Fibroblast of skin of abdomen (primary cell): ENCODE data around the gene BTK.

Experiments
- DNase-seq: peaks from one replicate; pipeline ENCODE4 v3.0.0-alpha.2; 2013

Gene BTK

DNA sequence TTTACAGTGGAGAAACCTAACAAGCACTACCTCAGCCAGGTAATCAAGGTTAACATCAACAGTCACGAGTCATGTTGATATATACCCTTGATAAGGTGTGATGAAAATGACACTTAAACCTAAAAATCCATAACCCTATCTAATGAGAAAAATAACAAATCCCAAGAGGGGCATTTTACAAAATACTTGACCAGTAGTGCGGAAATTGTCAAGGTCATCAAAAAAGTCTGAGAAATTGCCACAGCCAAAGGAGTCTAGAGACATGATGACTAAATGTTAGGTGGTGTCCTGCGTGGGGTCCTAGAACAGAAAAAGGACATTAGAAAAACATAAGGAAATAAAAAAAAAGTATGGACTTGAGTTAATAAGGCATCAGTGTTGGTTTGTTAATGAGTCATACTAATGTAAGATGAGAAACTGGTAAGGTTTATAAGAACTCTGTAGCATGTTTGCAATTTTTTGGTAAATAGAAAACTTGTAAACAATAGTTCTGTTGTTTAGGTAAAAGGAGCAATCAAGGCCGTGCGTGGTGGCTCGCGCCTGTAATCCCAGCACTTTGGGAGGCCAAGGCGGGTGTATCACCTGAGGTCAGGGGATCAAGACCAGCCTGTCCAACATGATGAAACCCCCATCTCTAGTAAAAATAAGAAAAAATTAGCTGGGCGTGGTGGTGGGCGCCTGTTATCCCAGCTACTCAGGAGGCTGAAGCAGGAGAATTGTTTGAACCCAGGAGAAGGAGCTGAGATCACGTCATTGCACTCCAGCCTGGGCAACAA, 7.7 kb upstream of the BTK start:
- DNase-seq = no peak

DNA sequence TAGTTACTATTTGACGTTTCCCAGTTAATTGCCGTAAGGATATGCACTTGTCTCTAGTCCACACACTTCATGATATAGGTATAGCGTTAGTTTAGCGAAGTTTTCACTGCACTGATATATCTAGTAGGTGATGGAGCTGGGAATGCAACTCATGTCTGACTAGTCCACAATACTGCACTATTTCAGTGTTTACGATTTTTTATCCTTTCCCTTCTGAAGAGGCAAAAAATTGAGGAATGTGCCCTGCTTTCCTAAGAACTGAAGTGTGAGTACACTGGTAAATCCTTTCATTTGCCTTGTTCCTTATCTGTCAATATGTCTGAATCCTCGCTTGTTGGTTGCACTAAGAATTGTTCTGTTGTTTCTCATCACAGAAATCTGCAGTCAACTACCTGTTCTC, 5.8 kb upstream of the BTK start:
- DNase-seq = no peak

DNA sequence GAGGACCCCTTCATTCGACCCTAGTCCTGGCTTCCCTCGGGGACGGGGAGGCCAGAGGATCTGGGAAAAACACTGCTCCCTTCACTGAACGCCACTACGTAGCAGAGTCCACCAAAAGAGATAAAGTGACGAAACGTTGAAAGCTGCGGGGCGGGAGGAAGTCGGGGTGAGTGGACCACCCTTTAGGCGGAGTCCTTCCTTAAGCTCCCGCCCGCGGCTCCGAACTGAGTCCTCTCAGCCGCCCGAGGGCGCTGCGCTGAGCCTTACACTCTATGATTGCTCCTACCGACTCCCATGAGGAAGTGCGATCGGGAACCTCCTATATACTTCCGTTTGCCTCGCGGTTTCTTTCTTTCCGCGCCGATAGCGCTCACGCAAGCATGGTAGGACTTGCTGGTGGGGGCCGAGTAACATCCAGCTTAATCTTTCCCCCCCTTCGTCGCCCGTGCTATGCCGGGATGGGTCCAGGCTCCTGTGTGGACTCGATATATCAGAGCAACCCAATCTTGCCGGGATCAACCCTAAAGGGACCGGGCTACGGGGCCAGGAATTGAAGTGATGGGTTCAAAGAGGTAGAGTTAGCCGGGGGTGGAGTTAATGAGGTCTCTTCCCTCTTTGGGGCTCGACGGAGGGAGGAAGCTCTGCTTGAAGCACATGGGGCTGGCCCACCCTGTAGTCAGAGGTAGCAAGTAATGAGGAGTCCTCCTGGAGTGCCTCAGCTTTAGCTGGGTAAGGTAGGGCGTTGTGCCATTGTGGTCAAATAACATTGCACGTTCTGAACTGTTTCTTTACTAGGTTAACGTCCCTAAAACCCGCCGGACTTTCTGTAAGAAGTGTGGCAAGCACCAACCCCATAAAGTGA, 4.9 kb upstream of the BTK start, which contains the start of gene RPL36A:
Gene RPL36A, plus strand, starts transcription at position 348 of the 862 bp plus-strand sequence. Its CDS starts 33 bp downstream, at position 381.
- peak; percentile 92 for DNase-seq

GRCh38 chrX:101388604-101389003, 2.6 kb upstream of the BTK start:
- no peak for DNase-seq

DNA sequence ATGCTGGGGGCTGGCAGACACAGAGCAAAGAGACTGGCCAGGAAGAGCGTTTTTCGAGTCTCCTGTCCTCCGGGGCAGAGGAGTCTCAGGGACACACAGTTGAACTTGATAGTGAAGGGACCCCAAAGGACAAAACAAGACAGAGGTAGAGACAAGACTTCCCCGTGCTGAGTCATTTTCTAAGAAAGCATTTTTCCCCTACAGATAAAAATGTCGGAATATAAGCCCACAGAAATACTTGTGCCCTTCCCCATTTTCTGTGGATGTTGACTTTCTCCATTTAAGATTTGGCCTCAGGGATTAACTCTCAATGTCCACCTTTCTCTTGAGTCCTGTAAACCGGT, 523 bp upstream of the BTK start:
- DNase-seq = no peak

- DNase-seq = no peak
These were observed 836 bp downstream of the BTK start for GRCh38 chrX:101385026-101385684.

GRCh38 chrX:101383679-101384205, 2.2 kb downstream of the BTK start:
- no peak for DNase-seq

- no peak for DNase-seq
These were observed 8.4 kb downstream of the BTK start for GRCh38 chrX:101377547-101377946.

- no peak for DNase-seq
These were observed 15.0 kb downstream of the BTK start for GRCh38 chrX:101370888-101371504.

- no peak for DNase-seq
These were observed 16.3 kb downstream of the BTK start for GRCh38 chrX:101369687-101370086.

- DNase-seq = no peak
These were observed 17.2 kb downstream of the BTK start for GRCh38 chrX:101368800-101369199.

DNA sequence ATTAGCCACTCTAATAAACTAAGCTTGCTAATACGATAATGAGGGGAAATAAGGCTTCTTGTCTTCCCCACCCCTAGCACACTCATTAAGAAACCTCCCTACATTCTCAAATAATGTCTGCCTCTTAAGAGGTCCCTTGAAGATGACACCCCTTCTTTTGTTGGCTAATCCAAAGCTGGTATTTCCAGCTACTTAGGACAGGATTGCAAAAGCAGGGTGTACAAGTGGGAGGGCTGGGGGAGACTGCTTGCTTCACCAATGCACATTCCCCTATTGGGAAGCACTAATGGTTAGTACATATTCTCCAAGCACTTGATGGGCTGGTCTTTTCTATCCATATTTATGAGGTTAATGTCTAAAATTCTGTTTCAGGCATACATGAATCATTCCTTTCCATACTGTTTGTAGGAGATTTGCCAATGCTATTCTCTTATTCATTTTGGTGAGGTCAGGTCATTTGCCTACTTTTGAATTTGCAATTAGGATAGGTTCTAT, 20.6 kb downstream of the BTK start:
- no peak for DNase-seq

GRCh38 chrX:101362757-101363156, 23.2 kb downstream of the BTK start:
- DNase-seq = no peak

- no peak for DNase-seq
These were observed 23.9 kb downstream of the BTK start for GRCh38 chrX:101362116-101362515.

DNA sequence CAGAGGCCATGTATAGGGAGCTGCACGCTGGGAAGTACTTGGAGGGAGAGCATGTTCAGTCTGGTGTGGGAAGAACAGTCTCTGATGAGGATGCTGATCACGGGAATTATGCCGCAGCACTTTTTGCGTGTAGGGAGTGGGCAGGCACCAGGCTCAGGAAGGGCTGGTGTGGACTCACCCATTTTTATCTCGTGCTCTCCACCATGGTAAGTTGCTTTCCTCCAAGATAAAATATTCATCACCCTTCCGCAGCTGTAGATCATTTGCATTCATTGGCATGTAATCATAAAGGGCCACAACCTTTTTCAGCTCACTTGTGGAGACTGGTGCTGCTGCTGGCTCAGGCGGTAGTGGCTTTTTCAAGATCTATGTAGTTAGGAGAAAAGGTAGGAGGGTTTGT, 25.6 kb downstream of the BTK start:
- no peak for DNase-seq

GRCh38 chrX:101359966-101360365, 26.0 kb downstream of the BTK start:
- DNase-seq = peak; percentile 10

DNA sequence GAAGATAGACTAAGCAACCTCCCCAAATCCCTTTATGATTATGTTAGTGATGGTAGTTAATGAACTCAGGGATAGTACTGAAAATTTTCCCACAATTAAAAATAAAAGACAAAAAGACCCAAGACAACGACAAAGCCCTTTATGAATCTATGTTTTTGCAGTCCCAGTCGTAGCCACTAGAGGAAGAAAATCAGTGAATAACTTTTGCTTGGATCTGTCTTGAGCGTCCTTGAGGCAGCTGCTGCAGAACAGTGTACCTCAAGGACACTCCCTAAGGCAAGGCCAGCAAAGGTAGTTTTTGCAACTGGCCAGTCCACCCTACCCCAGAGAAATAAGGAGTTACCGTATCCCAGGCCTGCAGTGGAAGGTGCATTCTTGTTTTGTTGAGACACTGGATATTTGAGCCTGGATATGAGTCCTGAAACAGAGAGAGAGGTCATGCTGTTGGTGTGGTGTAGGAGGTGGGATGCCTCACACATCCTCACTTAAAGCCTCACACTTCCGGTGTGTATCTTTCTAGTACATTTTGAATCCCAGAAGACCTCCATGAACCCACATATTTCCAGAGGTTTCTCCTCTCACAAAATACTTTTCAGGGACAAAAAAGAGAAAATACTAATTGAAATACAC, 28.7 kb downstream of the BTK start:
- no peak for DNase-seq

GRCh38 chrX:101349193-101349562, 36.8 kb downstream of the BTK start:
- no peak for DNase-seq

- DNase-seq = peak; percentile 63
These were observed 37.4 kb downstream of the BTK start, which contains the start of gene TIMM8A for GRCh38 chrX:101348452-101349192. TSS of gene TIMM8A (minus strand) at chrX:101348742. CDS start at chrX:101348664, 78 bp downstream.

DNA sequence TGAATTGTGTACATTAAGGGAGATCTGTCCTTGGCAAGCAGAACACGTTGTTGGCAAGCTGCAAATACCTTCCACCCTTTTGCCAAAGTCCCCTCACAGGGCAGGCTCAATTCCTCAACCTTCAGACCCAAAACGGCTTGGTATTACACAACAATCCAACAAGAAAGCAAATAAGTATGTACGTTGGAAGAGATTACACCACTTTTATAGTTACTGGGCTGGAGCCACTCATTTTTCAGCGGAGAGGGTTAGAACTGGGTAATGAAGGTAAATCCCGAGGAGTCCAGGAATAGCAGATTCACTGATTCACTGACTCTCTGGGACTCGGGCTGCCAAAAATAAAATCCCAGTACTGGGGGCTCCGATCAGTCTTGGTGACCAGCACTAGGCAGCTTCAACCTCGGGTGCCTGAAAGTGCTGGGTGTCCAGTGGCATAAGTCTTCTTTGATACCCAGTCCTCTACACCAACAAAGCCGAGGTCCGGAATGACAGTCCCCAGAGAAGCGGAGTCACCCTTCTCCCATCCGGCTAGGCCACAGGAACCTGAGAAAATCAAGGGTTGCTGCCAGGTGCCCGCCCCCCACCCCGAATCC, 38.0 kb downstream of the BTK start:
- no peak for DNase-seq
